Effector memory CD4-positive, alpha-beta T cell (primary cell): ENCODE results near the gene GLOD5.

ENCODE experiments used
- DNase-seq, 3 donors: peaks; one replicate each; pipeline ENCODE4 v3.0.0-alpha.2; 2020
- H3K27ac ChIP-seq: 2 replicates; pipeline ENCODE4 v1.7.0; 2013; ENCODE audit warnings: mild to moderate bottlenecking, low read length, moderate library complexity; ENCODE audit not compliant: insufficient read depth, poor library complexity, severe bottlenecking
- H3K27me3 ChIP-seq: replicated peaks from 2 replicates; pipeline ENCODE4 v1.7.0; 2013; ENCODE audit warnings: mild to moderate bottlenecking, low read length; ENCODE audit not compliant: insufficient read depth, control insufficient read depth, poor library complexity, severe bottlenecking
- H3K36me3 ChIP-seq: 2 replicates; pipeline ENCODE4 v1.7.0; 2013; ENCODE audit warnings: mild to moderate bottlenecking, low read length, moderate library complexity; ENCODE audit not compliant: control insufficient read depth, insufficient read depth
- H3K4me1 ChIP-seq: 2 replicates; pipeline ENCODE4 v1.7.0; 2013; ENCODE audit warnings: low read length, mild to moderate bottlenecking; ENCODE audit not compliant: control insufficient read depth, insufficient read depth, poor library complexity, severe bottlenecking
- H3K4me3 ChIP-seq: 2 replicates; pipeline ENCODE4 v1.7.0; 2013; ENCODE audit warnings: low read length, low read depth, mild to moderate bottlenecking; ENCODE audit not compliant: insufficient read depth, poor library complexity, severe bottlenecking
- H3K9me3 ChIP-seq: 2 replicates; pipeline ENCODE4 v1.7.0; 2013; ENCODE audit warnings: mild to moderate bottlenecking, low read length, moderate library complexity; ENCODE audit not compliant: control insufficient read depth
- total RNA-seq, 3 donors: gene quantifications; one replicate each; lab custom pipeline; 2026; lab: John Stamatoyannopoulos, UW

Gene GLOD5
- 0 reads per million in 3 donors for total RNA-seq

- H3K9me3 ChIP-seq = no peaks in the 10 kb centered on the region
- H3K27me3 ChIP-seq = no peaks in the 10 kb centered on the region
- no peak within 1 kb of the TSS for H3K27ac ChIP-seq
- no peaks in the 10 kb centered on the region for H3K4me1 ChIP-seq
- H3K36me3 ChIP-seq = no peaks in the 10 kb centered on the region
- no peak within 1 kb of the TSS for H3K4me3 ChIP-seq
- no peak for DNase-seq
Measured at GRCh38 chrX:48761674-48762471, at the start of gene GLOD5. Gene GLOD5 (plus strand): TSS chrX:48761747. CDS start chrX:48761791, 44 bp downstream.

DNA sequence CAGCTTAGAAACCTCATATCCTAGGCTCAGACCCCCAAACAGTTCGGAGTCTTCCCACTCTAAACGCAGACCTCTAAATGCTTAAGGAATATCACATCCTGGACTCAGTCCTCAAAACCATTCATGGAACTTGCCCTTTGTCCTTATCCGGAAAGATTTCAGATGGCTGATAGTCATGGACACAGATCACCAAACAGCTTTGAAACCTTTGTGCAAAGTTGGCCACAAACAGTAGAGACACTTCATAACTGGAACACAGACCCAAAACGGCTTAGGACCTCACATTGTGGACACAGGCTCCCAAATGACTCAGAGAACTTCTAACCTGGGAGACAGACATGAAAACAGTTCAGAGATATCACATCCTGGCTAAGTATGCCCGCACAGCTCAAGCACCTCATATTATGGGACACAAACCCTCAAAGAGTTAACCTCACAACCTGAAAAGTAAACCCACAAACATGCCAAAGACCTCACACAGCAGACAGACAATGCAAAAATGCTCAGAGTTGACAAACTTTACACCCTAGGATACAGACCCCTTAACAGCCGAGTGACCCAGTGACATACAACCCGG is 49.5 kb upstream of the GLOD5 start:
- no peak for DNase-seq
- peak overlapping the region; percentile 42 for H3K27ac ChIP-seq
- H3K4me3 ChIP-seq = no peak overlapping the region
- H3K4me1 ChIP-seq = peaks cover 43% of the 10 kb centered on the region
- no peaks in the 10 kb centered on the region for H3K27me3 ChIP-seq
- no peaks in the 10 kb centered on the region for H3K9me3 ChIP-seq
- peaks cover 9% of the 10 kb centered on the region for H3K36me3 ChIP-seq

DNA sequence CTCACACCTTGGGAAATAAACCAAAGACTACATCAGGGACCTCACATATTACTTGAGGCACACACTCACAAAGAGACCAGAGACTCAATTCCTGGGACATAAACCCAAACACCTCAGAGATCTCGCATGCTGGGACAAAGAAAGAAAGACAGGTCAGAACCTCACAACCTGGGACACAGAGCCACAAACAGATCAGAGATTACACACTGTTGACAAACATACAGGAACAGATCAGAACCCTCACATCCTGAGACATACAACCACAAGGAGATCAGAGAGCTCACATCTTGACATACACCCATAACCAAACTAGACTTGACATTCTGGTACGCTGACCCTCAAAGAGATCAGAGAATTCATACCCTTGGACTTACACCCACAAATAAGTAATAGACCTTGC is 47.7 kb upstream of the GLOD5 start:
- peak overlapping the region; percentile 42 for H3K27ac ChIP-seq
- DNase-seq = no peak
- H3K9me3 ChIP-seq = no peaks in the 10 kb centered on the region
- H3K4me3 ChIP-seq = no peak overlapping the region
- H3K4me1 ChIP-seq = peaks cover 51% of the 10 kb centered on the region
- no peaks in the 10 kb centered on the region for H3K27me3 ChIP-seq
- H3K36me3 ChIP-seq = no peaks in the 10 kb centered on the region

GRCh38 chrX:48714573-48714972 is 47.0 kb upstream of the GLOD5 start:
- H3K9me3 ChIP-seq = no peaks in the 10 kb centered on the region
- no peaks in the 10 kb centered on the region for H3K27me3 ChIP-seq
- peaks cover 55% of the 10 kb centered on the region for H3K4me1 ChIP-seq
- no peaks in the 10 kb centered on the region for H3K36me3 ChIP-seq
- peak overlapping the region; percentile 42 for H3K27ac ChIP-seq
- no peak overlapping the region for H3K4me3 ChIP-seq
- no peak for DNase-seq

DNA sequence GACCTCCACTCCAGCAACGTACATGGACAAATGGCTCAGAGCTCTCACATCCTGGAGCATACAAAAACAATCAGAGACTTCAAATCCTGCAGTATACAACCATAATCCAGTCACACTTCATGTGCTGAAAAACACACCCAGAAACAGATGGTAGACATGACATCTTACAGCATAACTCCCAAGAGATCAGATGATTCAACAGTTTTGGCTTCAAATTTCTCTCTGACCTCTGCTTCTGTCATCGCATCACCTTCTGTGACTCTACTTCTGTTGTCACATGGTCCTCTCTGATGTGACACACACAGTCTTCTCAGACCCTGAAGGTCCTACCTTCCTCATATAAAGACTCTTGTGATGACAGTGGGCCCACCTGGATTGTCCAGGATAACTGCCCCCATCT is 46.5 kb upstream of the GLOD5 start:
- H3K27me3 ChIP-seq = no peaks in the 10 kb centered on the region
- no peak overlapping the region for H3K4me3 ChIP-seq
- peaks cover 59% of the 10 kb centered on the region for H3K4me1 ChIP-seq
- H3K36me3 ChIP-seq = no peaks in the 10 kb centered on the region
- H3K27ac ChIP-seq = peak overlapping the region; percentile 22
- H3K9me3 ChIP-seq = no peaks in the 10 kb centered on the region
- no peak for DNase-seq

DNA sequence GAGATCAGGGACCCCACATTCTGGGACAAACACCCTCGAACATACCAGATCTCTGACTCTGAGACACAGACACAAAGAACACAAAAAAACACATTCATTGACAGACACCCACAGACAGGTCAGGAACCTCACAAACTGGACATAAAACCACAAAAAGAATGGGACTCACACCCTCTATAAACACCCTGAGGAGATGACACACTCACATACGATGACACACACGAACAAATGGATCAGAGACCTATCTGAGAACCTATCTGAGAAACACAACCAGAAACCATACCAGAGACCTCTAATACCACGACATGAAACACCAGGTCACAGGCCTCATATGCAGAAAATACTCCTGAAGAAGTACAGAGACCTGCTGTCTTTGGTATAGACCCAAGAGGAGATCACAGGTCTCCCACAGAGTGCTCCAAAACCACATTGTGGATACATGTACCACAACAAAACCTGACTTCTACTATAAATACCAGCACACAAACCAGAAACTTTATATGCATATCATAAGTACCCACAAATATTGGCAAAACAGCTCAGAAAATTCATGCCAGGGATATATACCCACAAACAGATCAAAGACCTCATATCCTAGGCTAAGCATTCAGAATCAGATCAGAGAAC is 45.6 kb upstream of the GLOD5 start:
- DNase-seq = no peak
- Histone ChIP-seq H3K4me3 (no peak overlapping the region), H3K27ac (peak overlapping the region; percentile 22), H3K9me3 (no peaks in the 10 kb centered on the region), H3K36me3 (no peaks in the 10 kb centered on the region), H3K4me1 (peaks cover 61% of the 10 kb centered on the region), H3K27me3 (no peaks in the 10 kb centered on the region)

GRCh38 chrX:48719958-48720357 is 41.6 kb upstream of the GLOD5 start:
- H3K4me3 ChIP-seq = no peak overlapping the region
- no peaks in the 10 kb centered on the region for H3K9me3 ChIP-seq
- DNase-seq = no peak
- H3K27me3 ChIP-seq = no peaks in the 10 kb centered on the region
- peak overlapping the region; percentile 36 for H3K27ac ChIP-seq
- H3K4me1 ChIP-seq = peaks cover 41% of the 10 kb centered on the region
- H3K36me3 ChIP-seq = no peaks in the 10 kb centered on the region

DNA sequence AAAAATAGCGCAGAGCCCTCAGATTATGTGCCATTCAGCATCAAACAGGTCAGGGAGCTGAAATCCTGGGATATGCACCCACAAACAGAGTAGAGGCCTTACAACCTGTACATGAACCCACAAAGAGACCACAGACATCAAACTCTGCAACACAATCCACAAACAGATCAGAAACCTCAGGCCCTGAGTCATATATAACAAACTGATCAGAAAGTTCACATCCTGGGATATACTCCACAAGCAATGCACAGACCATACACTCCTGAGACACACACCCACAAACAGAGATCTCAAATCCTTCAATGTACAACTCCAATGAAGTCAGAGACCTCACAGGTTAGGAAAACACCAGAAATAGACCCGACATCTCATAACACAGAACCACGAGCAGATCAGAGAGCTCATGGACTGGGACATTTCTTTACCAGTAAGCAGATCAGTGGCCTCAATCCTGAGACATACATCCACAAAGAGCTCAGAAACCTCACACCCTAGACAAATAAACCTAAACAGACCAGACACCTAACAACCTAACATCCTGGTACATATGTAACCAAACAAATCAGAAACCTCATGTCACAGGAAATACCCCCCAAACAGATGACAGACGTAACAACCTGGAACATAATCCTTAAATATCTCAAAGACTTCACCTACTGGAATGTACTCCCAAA is 40.8 kb upstream of the GLOD5 start:
- peak overlapping the region; percentile 36 for H3K27ac ChIP-seq
- H3K36me3 ChIP-seq = no peaks in the 10 kb centered on the region
- no peaks in the 10 kb centered on the region for H3K27me3 ChIP-seq
- H3K9me3 ChIP-seq = no peaks in the 10 kb centered on the region
- no peak overlapping the region for H3K4me3 ChIP-seq
- H3K4me1 ChIP-seq = peaks cover 34% of the 10 kb centered on the region
- DNase-seq = no peak

- H3K4me1 ChIP-seq = peaks cover 29% of the 10 kb centered on the region
- H3K27ac ChIP-seq = no peak overlapping the region
Measured at GRCh38 chrX:48721916-48722315, 39.6 kb upstream of the GLOD5 start.

More at GRCh38 chrX:48721916-48722315, 39.6 kb upstream of the GLOD5 start:
- Histone ChIP-seq H3K36me3 (no peaks in the 10 kb centered on the region), H3K4me3 (no peak overlapping the region), H3K27me3 (no peaks in the 10 kb centered on the region), H3K9me3 (no peaks in the 10 kb centered on the region)
- no peak for DNase-seq
